Stomach (tissue), 9 donors: Measurements from ENCODE around the gene SDK2. TPM values are rescaled to one million over a fixed set of nuclear protein-coding genes. Genes with fewer than 3 reads are reported as not detected.

Experiments used
- DNase-seq, 2 donors: peaks; one replicate each; pipeline versions ENCODE4 v3.0.0 to v3.0.0-alpha.2; 2013 to 2019
- H3K27ac ChIP-seq, 5 donors: fragments of 200-600 bp in 4 of 5; sonication (generic) in 4 of 5; one replicate each; pipeline ENCODE4 v1.5.1; 2013 to 2019; ENCODE audit warnings: mild to moderate bottlenecking in 1 of 5, moderate library complexity in 1 of 5
- H3K27me3 ChIP-seq, 3 donors: fragments of 200-600 bp; sonication (generic); one replicate each; pipeline ENCODE4 v1.5.1; 2017 to 2019; ENCODE audit warnings: mixed run types in 1 of 3
- H3K36me3 ChIP-seq, 4 donors: fragments of 200-600 bp; sonication (generic); 1 replicate in 3 of 4; 2 replicates in 1 of 4; pipeline ENCODE4 v1.5.1; 2016 to 2019
- H3K4me1 ChIP-seq, 4 donors: fragments of 200-600 bp; sonication (generic); one replicate each; pipeline ENCODE4 v1.5.1; 2016 to 2019
- H3K4me3 ChIP-seq, 4 donors: fragments of 200-600 bp; sonication (generic) in 3 of 4; one replicate each; pipeline ENCODE4 v1.5.1; 2016 to 2019; ENCODE audit warnings: mild to moderate bottlenecking in 1 of 4
- H3K9me3 ChIP-seq, 4 donors: fragments of 200-600 bp; sonication (generic); one replicate each; pipeline ENCODE4 v1.5.1; 2016 to 2019
- EP300 ChIP-seq: sonication (generic); formaldehyde crosslinking; IDR thresholded peaks from one replicate; pipeline ENCODE4 v1.6.1; 2017; ENCODE audit warnings: antibody characterized with exemption
- POLR2A ChIP-seq, 4 donors: fragments of 450-650 bp; IDR thresholded peaks; one replicate each; pipeline ENCODE4 v1.6.1; 2016; ENCODE audit warnings: antibody characterized with exemption in 4 of 4, control low read depth in 2 of 4, mild to moderate bottlenecking in 1 of 4, moderate library complexity in 1 of 4
- POLR2AphosphoS5 ChIP-seq, 3 donors: sonication (generic); formaldehyde crosslinking; IDR thresholded peaks; one replicate each; pipeline ENCODE4 v1.6.1; 2016; ENCODE audit warnings: antibody characterized with exemption in 3 of 3
- WGBS, 5 donors: extraction: QIAGEN DNeasy Blood & Tissue Kit in 3 of 5; methylation state at CpG; one replicate each; pipeline versions ENCODE4 v1.1.5 to v1.1.7; 2013 to 2018; 5-methylcytosine and 5-hydroxymethylcytosine counted together
- intact Hi-C: fragments of 100-400 bp; cut with DNase I; formaldehyde crosslinking; loops from one replicate; pipeline ENCODE4 v1.15.1; 2023; ENCODE audit warnings: low total_unique reads
- polyA plus RNA-seq, 3 donors: library from polyadenylated mRNA; stranded (reverse); fragments of 200-250 nt; gene quantifications; one replicate each; pipeline ENCODE4 v1.2.3, GENCODE V29; 2013
- total RNA-seq, 5 donors: library from RNA; depleted of rRNA; stranded (reverse); fragments of >200 nt; gene quantifications; one replicate each; pipeline versions ENCODE4 v1.1.0 to v1.2.3, GENCODE V29; 2014 to 2016
- TF ChIP-seq, protein P1 (sequence below), 7 experiments: fragments of 450-650 bp in 4 of 7; fragments of 200-600 bp in 3 of 7; sonication (generic) in 3 of 7; IDR thresholded peaks; one replicate each; pipeline ENCODE4 v1.5.1; 2016 to 2019; ENCODE audit warnings: antibody characterized with exemption in 7 of 7, control low read depth in 2 of 7, mild to moderate bottlenecking in 1 of 7
- donor health status: healthy with polysubstance abuse.
- donor health status: Bipolar disorder and iron deficiency.
- donor health status: healthy.

Gene SDK2
- total and polyA plus RNA-seq, 8 donors: under 0.01 to 9.6 (median 0.44) TPM; not detected in 1

GRCh38 chr17:73352261-73352660 lies 292.0 kb downstream of the SDK2 start:
- Histone ChIP-seq H3K4me1 (peaks cover 0 to 42% (median 20%) of the 10 kb centered on the region in 4 donors), H3K27me3 (no peaks in the 10 kb centered on the region), H3K36me3 (no peaks in the 10 kb centered on the region), H3K9me3 (no peaks in the 10 kb centered on the region), H3K4me3 (no peak overlapping the region), H3K27ac (no peak overlapping the region)
- TF ChIP-seq POLR2A (IDR thresholded peaks at IDR 0.05): no peak
- TF ChIP-seq POLR2AphosphoS5 (IDR thresholded peaks at IDR 0.05): no peak
- TF ChIP-seq EP300: no peak
- TF ChIP-seq, protein P1, sequence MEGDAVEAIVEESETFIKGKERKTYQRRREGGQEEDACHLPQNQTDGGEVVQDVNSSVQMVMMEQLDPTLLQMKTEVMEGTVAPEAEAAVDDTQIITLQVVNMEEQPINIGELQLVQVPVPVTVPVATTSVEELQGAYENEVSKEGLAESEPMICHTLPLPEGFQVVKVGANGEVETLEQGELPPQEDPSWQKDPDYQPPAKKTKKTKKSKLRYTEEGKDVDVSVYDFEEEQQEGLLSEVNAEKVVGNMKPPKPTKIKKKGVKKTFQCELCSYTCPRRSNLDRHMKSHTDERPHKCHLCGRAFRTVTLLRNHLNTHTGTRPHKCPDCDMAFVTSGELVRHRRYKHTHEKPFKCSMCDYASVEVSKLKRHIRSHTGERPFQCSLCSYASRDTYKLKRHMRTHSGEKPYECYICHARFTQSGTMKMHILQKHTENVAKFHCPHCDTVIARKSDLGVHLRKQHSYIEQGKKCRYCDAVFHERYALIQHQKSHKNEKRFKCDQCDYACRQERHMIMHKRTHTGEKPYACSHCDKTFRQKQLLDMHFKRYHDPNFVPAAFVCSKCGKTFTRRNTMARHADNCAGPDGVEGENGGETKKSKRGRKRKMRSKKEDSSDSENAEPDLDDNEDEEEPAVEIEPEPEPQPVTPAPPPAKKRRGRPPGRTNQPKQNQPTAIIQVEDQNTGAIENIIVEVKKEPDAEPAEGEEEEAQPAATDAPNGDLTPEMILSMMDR (IDR thresholded peaks at IDR 0.05): no peak
- intact Hi-C loops: no loop called here
- 89 to 94% (median 93%) methylated on average over 13 of the region's 13 CpGs for WGBS, 5 donors
- no peak for DNase-seq

DNA sequence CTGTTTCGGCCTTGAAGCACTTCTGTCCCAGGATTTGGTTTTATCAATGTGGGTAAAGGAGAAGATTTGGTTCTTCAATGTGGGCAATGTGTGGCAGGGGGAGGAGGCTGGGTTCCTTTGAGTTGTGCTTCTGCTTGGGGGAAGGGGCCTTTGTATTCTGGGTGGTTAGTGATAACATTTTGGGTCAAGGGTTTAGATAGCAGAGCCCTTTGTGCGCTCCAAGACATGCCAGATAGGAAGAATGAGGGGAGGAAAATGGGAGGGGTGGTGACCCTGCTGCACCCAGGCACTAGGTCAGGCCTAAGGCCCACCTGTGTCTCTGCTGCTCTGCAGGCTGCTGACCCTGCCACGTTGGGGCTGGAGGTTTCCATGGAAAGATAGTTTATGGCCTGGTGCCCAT lies 292.5 kb downstream of the SDK2 start:
- intact Hi-C loops: no loop called here
- 42 to 74% (median 63%) methylated on average over 3 of the region's 3 CpGs for WGBS, 5 donors
- TF ChIP-seq POLR2A (IDR thresholded peaks at IDR 0.05) (no peak), POLR2AphosphoS5 (IDR thresholded peaks at IDR 0.05) (no peak), EP300 (no peak)
- TF ChIP-seq, protein P1 (IDR thresholded peaks at IDR 0.05): no peak

GRCh38 chr17:73350864-73351263 lies 293.4 kb downstream of the SDK2 start:
- 92 to 99% (median 96%) methylated on average over 5 of the region's 5 CpGs for WGBS, 5 donors
- H3K27me3 ChIP-seq: no peaks in the 10 kb centered on the region
- H3K27ac ChIP-seq: peak overlapping the region in 1 of 5 donors; percentile 80

More for the DNA sequence above, 292.5 kb downstream of the SDK2 start:
- Histone ChIP-seq H3K36me3 (no peaks in the 10 kb centered on the region), H3K27ac (no peak overlapping the region), H3K4me1 (peaks cover 0 to 40% (median 19%) of the 10 kb centered on the region in 4 donors), H3K9me3 (no peaks in the 10 kb centered on the region), H3K27me3 (no peaks in the 10 kb centered on the region), H3K4me3 (no peak overlapping the region)
- DNase-seq: no peak

GRCh38 chr17:73349647-73350046 lies 294.6 kb downstream of the SDK2 start:
- DNase-seq: no peak
- Histone ChIP-seq H3K27me3 (no peaks in the 10 kb centered on the region), H3K36me3 (no peaks in the 10 kb centered on the region), H3K4me1 (peaks cover 0 to 34% (median 9%) of the 10 kb centered on the region in 4 donors), H3K9me3 (no peaks in the 10 kb centered on the region), H3K4me3 (no peak overlapping the region), H3K27ac (peak overlapping the region in 4 of 5 donors; percentile 24 to 80 (median 62))
- intact Hi-C loops: no loop called here
- TF ChIP-seq EP300 (no peak), POLR2A (IDR thresholded peaks at IDR 0.05) (no peak), POLR2AphosphoS5 (IDR thresholded peaks at IDR 0.05) (no peak)
- TF ChIP-seq, protein P1 (IDR thresholded peaks at IDR 0.05): no peak
- WGBS, 5 donors: 72 to 99% (median 96%) methylated on average over 9 of the region's 9 CpGs

More at GRCh38 chr17:73350864-73351263, 293.4 kb downstream of the SDK2 start:
- Histone ChIP-seq H3K4me1 (peaks cover 0 to 34% (median 10%) of the 10 kb centered on the region in 4 donors), H3K4me3 (no peak overlapping the region), H3K9me3 (no peaks in the 10 kb centered on the region), H3K36me3 (no peaks in the 10 kb centered on the region)
- intact Hi-C loops: no loop called here
- TF ChIP-seq EP300: no peak
- no peak for DNase-seq

- peak in 1 of 2 donors; percentile 90 for DNase-seq
- Histone ChIP-seq H3K27me3 (no peaks in the 10 kb centered on the region), H3K4me3 (no peak overlapping the region), H3K9me3 (no peaks in the 10 kb centered on the region), H3K4me1 (peaks cover 0 to 37% (median 10%) of the 10 kb centered on the region in 4 donors), H3K27ac (peak overlapping the region in 4 of 5 donors; percentile 24 to 80 (median 62)), H3K36me3 (no peaks in the 10 kb centered on the region)
- intact Hi-C loops: no loop called here
- 64 to 86% (median 74%) methylated on average over 4 to 6 of the region's 6 CpGs for WGBS, 5 donors
- TF ChIP-seq POLR2A (IDR thresholded peaks at IDR 0.05) (no peak), EP300 (no peak), POLR2AphosphoS5 (IDR thresholded peaks at IDR 0.05) (no peak)
- TF ChIP-seq, protein P1 (IDR thresholded peaks at IDR 0.05): no peak
These were observed 295.1 kb downstream of the SDK2 start for GRCh38 chr17:73349138-73349537.
